Keratinocyte (primary cell): Measurements from ENCODE around the gene HSD11B1L. TPM values are rescaled to one million over a fixed set of nuclear protein-coding genes. Genes with fewer than 3 reads are reported as not detected.

Experiments used
- DNase-seq: peaks from one replicate; pipeline ENCODE4 v3.0.0-alpha.2; 2011; ENCODE audit warnings: low read depth, missing footprints, low spot score
- FAIRE-seq: peaks from 2 replicates; lab custom pipeline; 2011; peaks lifted over from hg19 to GRCh38; lab: Jason Lieb, UNC
- H2AFZ ChIP-seq: 2 replicates; pipeline ENCODE4 v1.6.0; 2012; ENCODE audit warnings: low read length, control low read depth, inconsistent platforms; ENCODE audit not compliant: control insufficient read depth
- H3K27ac ChIP-seq: 2 replicates; pipeline ENCODE4 v1.5.1; 2011; ENCODE audit warnings: low read length; ENCODE audit not compliant: control insufficient read depth, insufficient read depth
- H3K27me3 ChIP-seq: 3 replicates; pipeline ENCODE4 v1.6.0; 2011; ENCODE audit warnings: low read length; ENCODE audit not compliant: control insufficient read depth, insufficient read depth; ENCODE audit errors: extremely low read depth
- H3K36me3 ChIP-seq, 2 experiments: 2 replicates in 1 of 2; 3 replicates in 1 of 2; pipeline ENCODE4 v1.5.1; 2011; ENCODE audit warnings: low read length in 2 of 2, mild to moderate bottlenecking in 1 of 2; ENCODE audit not compliant: control insufficient read depth in 2 of 2, insufficient read depth in 2 of 2; ENCODE audit errors: extremely low read depth in 1 of 2
- H3K4me1 ChIP-seq: 3 replicates; pipeline ENCODE4 v1.5.1; 2011; ENCODE audit warnings: low read length; ENCODE audit not compliant: control insufficient read depth, insufficient read depth; ENCODE audit errors: extremely low read depth
- H3K4me2 ChIP-seq: 3 replicates; pipeline ENCODE4 v1.6.0; 2011; ENCODE audit warnings: low read depth, low read length; ENCODE audit not compliant: control insufficient read depth, insufficient read depth; ENCODE audit errors: extremely low read depth
- H3K4me3 ChIP-seq, 3 experiments: fragments of 200-600 bp in 1 of 3; sonication (generic) in 1 of 3; 2 replicates in 2 of 3; 3 replicates in 1 of 3; pipeline ENCODE4 v1.5.1; 2011 to 2016; ENCODE audit warnings: low read length in 3 of 3, mild to moderate bottlenecking in 3 of 3, control low read depth in 2 of 3, inconsistent platforms in 1 of 3, low read depth in 1 of 3, mixed read lengths in 1 of 3, mixed run types in 1 of 3, moderate library complexity in 1 of 3; ENCODE audit not compliant: control insufficient read depth in 2 of 3, insufficient read depth in 2 of 3; ENCODE audit errors: extremely low read depth in 1 of 3
- H3K79me2 ChIP-seq: 2 replicates; pipeline ENCODE4 v1.6.0; 2012; ENCODE audit warnings: low read length; ENCODE audit not compliant: control insufficient read depth, insufficient read depth
- H3K9ac ChIP-seq: 3 replicates; pipeline ENCODE4 v1.6.0; 2011; ENCODE audit warnings: low read length; ENCODE audit not compliant: control insufficient read depth, insufficient read depth; ENCODE audit errors: extremely low read depth
- H3K9me1 ChIP-seq: 3 replicates; pipeline ENCODE4 v1.6.0; 2011; ENCODE audit warnings: low read length; ENCODE audit not compliant: control insufficient read depth, insufficient read depth; ENCODE audit errors: extremely low read depth
- H3K9me3 ChIP-seq: 2 replicates; pipeline ENCODE4 v1.5.1; 2012; ENCODE audit warnings: low read depth, low read length; ENCODE audit not compliant: control insufficient read depth
- H4K20me1 ChIP-seq: 3 replicates; pipeline ENCODE4 v1.6.0; 2011; ENCODE audit warnings: low read length; ENCODE audit not compliant: control insufficient read depth, insufficient read depth; ENCODE audit errors: extremely low read depth
- CTCF ChIP-seq, 3 experiments: IDR thresholded peaks in 1 of 3; conservative IDR thresholded peaks in 1 of 3; optimal IDR thresholded peaks in 1 of 3; 2 replicates in 2 of 3; 3 replicates in 1 of 3; pipeline versions ENCODE3 to v1.5.1; 2011; ENCODE audit warnings: low read length in 3 of 3, mild to moderate bottlenecking in 3 of 3, moderate library complexity in 2 of 3, control low read depth in 1 of 3, inconsistent platforms in 1 of 3; ENCODE audit not compliant: insufficient read depth in 2 of 3; ENCODE audit errors: extremely low read depth in 1 of 3
- EZH2 ChIP-seq: IDR thresholded peaks from one replicate; pipeline ENCODE4 v1.6.1; 2012; ENCODE audit warnings: inconsistent platforms, mild to moderate bottlenecking, low read length, moderate library complexity
- dilution Hi-C: fragments of 300-500 bp; cut with MboI; formaldehyde crosslinking; loops from one replicate; pipeline ENCODE4 v1.7.0; 2020; ENCODE audit warnings: low sequenced_read_pairs; ENCODE audit not compliant: extremely low pct_ligation_motif_present
- polyA plus RNA-seq, 5 experiments: library from polyadenylated mRNA; depleted of rRNA in 3 of 5; stranded (reverse) in 3 of 5; stranded (forward) in 1 of 5; unstranded in 1 of 5; fragments of >200 nt; gene quantifications; 1 replicate in 1 of 5; 2 replicates in 3 of 5; 3 replicates in 1 of 5; pipeline versions ENCODE4 v1.2.1 to v1.2.3, GENCODE V29; 2011 to 2012; ENCODE audit warnings: missing spikeins in 2 of 5, low read depth in 1 of 5, low replicate concordance in 1 of 5

HSD11B1L gene
- polyA plus RNA-seq, 1 donor (not counting 4 experiments of a cell fraction or from before 2014, with no cell fraction given): 3.7 TPM

- DNase-seq (no peak), FAIRE-seq (no peak)
- H3K36me3 ChIP-seq: peaks cover 14 to 58% of the 10 kb centered on the region in 2 experiments
- H3K4me2 ChIP-seq: no peak overlapping the region
- no peaks in the 10 kb centered on the region for H3K9me1 ChIP-seq
- no peak overlapping the region for H3K9ac ChIP-seq
- peaks cover 7% of the 10 kb centered on the region for H3K4me1 ChIP-seq
- peaks cover 47% of the 10 kb centered on the region for H4K20me1 ChIP-seq
- peaks cover 52% of the 10 kb centered on the region for H3K79me2 ChIP-seq
- H3K9me3 ChIP-seq: no peaks in the 10 kb centered on the region
- TF ChIP-seq EZH2: no peak
- TF ChIP-seq CTCF (optimal IDR thresholded peaks at IDR 0.05 in 1 of 3, IDR thresholded peaks at IDR 0.05 in 1 of 3, conservative IDR thresholded peaks at IDR 0.05 in 1 of 3; ENCODE audit: extremely low read depth in 1 of 3, insufficient read depth in 2 of 3, low read length in 3 of 3): no peak
- H3K27me3 ChIP-seq: no peaks in the 10 kb centered on the region
- H2AFZ ChIP-seq: no peak overlapping the region
- H3K27ac ChIP-seq: no peak overlapping the region
- dilution Hi-C loops: no loop called here
- H3K4me3 ChIP-seq: no peak overlapping the region
Observed at GRCh38 chr19:5693195-5694166, 12.7 kb downstream of the HSD11B1L start.

- no peak overlapping the region for H3K27ac ChIP-seq
- no peaks in the 10 kb centered on the region for H3K27me3 ChIP-seq
- peaks cover 14 to 64% of the 10 kb centered on the region in 2 experiments for H3K36me3 ChIP-seq
- peaks cover 52% of the 10 kb centered on the region for H3K79me2 ChIP-seq
- no peaks in the 10 kb centered on the region for H3K9me3 ChIP-seq
- peaks cover 47% of the 10 kb centered on the region for H4K20me1 ChIP-seq
- dilution Hi-C loops: no loop called here
- peaks cover 7% of the 10 kb centered on the region for H3K4me1 ChIP-seq
- FAIRE-seq (no peak), DNase-seq (no peak)
- no peak overlapping the region for H3K4me2 ChIP-seq
- H3K9me1 ChIP-seq: no peaks in the 10 kb centered on the region
- no peak overlapping the region for H3K9ac ChIP-seq
- no peak overlapping the region for H3K4me3 ChIP-seq
- TF ChIP-seq CTCF (optimal IDR thresholded peaks at IDR 0.05 in 1 of 3, IDR thresholded peaks at IDR 0.05 in 1 of 3, conservative IDR thresholded peaks at IDR 0.05 in 1 of 3; ENCODE audit: extremely low read depth in 1 of 3, insufficient read depth in 2 of 3, low read length in 3 of 3) (no peak), EZH2 (no peak)
- H2AFZ ChIP-seq: no peak overlapping the region
Observed at GRCh38 chr19:5694167-5694955, 13.5 kb downstream of the HSD11B1L start.
